NCI-H2227 treated with DMSO at 0.1 percent for 48 hours (cell line): ENCODE results near the gene CFAP46.
"Not testable (repeated sequence)": the region's sequence is repeated elsewhere in the genome, so short reads cannot be mapped to it uniquely, and the experiment has no call there.

Source experiments
- DNase-seq: peaks from one replicate; lab custom pipeline; 2025; lab: John Stamatoyannopoulos, UW

CFAP46 gene

GRCh38 chr10:132962623-132963429, 20.5 kb upstream of the CFAP46 start:
- DNase-seq: no peak

GRCh38 chr10:132961787-132962622, 19.6 kb upstream of the CFAP46 start:
- peak; percentile 53 for DNase-seq

- DNase-seq: no peak
These were observed 19.0 kb upstream of the CFAP46 start for GRCh38 chr10:132961420-132961786.

GRCh38 chr10:132960631-132961419, 18.5 kb upstream of the CFAP46 start:
- no peak for DNase-seq

- DNase-seq: no peak
These were observed 17.7 kb upstream of the CFAP46 start for GRCh38 chr10:132960071-132960472.

- no peak for DNase-seq
These were observed 17.2 kb upstream of the CFAP46 start for GRCh38 chr10:132959559-132959961.

GRCh38 chr10:132958883-132959558, 16.7 kb upstream of the CFAP46 start:
- no peak for DNase-seq

GRCh38 chr10:132957981-132958882, 15.9 kb upstream of the CFAP46 start:
- DNase-seq: no peak

GRCh38 chr10:132957131-132957530, 14.8 kb upstream of the CFAP46 start:
- DNase-seq: no peak

- not testable (repeated sequence) for DNase-seq
These were observed 13.9 kb upstream of the CFAP46 start for GRCh38 chr10:132956259-132956658.

GRCh38 chr10:132955479-132955878, 13.1 kb upstream of the CFAP46 start:
- no peak for DNase-seq

- DNase-seq: no peak
These were observed 11.1 kb upstream of the CFAP46 start for GRCh38 chr10:132953428-132953827.

- DNase-seq: no peak
These were observed 9.6 kb upstream of the CFAP46 start for GRCh38 chr10:132951926-132952325.

- DNase-seq: no peak
These were observed 6.0 kb upstream of the CFAP46 start for GRCh38 chr10:132948351-132948750.

- DNase-seq: no peak
These were observed 5.5 kb upstream of the CFAP46 start for GRCh38 chr10:132947843-132948242.

- DNase-seq: no peak
These were observed 4.6 kb upstream of the CFAP46 start for GRCh38 chr10:132946806-132947546.

GRCh38 chr10:132946311-132946710, 3.9 kb upstream of the CFAP46 start:
- no peak for DNase-seq

GRCh38 chr10:132945894-132946255, 3.5 kb upstream of the CFAP46 start:
- DNase-seq: no peak

- DNase-seq: no peak
These were observed 2.9 kb upstream of the CFAP46 start for GRCh38 chr10:132945125-132945893.
